ENCODE results near the gene MED27.
"Not testable (repeated sequence)": the region's sequence is repeated elsewhere in the genome, so short reads cannot be mapped to it uniquely, and the experiment has no call there.

MED27 gene

GRCh38 chr9:132010201-132010600 lies 69.5 kb downstream of the MED27 start:
- H3K9me3 Mint-ChIP-seq; H3K27ac Mint-ChIP-seq; intact Hi-C loops (cut with micrococcal nuclease); H3K27me3 Mint-ChIP-seq; H3K4me3 Mint-ChIP-seq: not testable (repeated sequence)
- Mint-ChIP-seq H3K4me1 (ENCODE audit: low read depth) (peaks cover 17% of the 10 kb centered on the region), H3K36me3 (ENCODE audit: low read depth) (peaks cover 12% of the 10 kb centered on the region)

- peaks cover 21% of the 10 kb centered on the region for H3K4me1 Mint-ChIP-seq (ENCODE audit: low read depth)
- no peaks in the 10 kb centered on the region for H3K9me3 Mint-ChIP-seq
- H3K27me3 Mint-ChIP-seq: no peaks in the 10 kb centered on the region
- no peak overlapping the region for H3K4me3 Mint-ChIP-seq
- intact Hi-C loops (cut with micrococcal nuclease): no loop called here
- H3K36me3 Mint-ChIP-seq (ENCODE audit: low read depth): peaks cover 12% of the 10 kb centered on the region
- H3K27ac Mint-ChIP-seq: no peak overlapping the region
Measured at GRCh38 chr9:132008855-132009812, 70.5 kb downstream of the MED27 start.

GRCh38 chr9:132008184-132008803 lies 71.4 kb downstream of the MED27 start:
- no peak overlapping the region for H3K27ac Mint-ChIP-seq

DNA sequence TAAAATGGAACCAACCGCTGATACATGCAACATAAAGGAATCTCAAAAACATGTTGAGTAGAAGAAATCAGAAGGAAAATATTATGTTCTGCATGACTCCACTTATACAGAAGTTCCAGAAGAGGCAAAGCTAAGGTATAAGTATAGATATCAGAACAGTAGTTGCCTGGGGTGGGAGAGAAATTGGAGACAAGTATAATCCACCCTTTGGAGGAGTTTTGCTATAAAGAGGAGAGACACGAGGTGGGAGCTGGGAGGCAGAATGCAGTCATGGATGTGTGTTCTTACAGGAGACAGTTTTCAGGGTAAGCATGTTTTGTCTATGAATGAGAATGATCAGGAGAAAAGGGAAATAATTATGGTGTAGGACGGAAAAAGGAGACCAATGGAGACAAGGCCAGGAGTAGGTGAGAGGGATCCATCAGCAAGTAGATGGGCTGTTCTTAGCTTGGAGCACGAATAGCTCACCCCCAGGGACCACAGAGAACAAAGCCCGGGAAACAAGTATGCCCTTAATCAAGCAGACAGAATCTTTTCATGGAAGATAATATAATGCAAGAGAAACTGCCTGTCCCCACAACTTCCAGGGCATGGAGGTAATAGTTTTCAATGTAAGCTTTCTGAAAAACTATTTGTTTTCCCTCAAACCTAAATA lies 72.2 kb downstream of the MED27 start:
- intact Hi-C loops (cut with micrococcal nuclease): no loop called here

More at GRCh38 chr9:132008184-132008803, 71.4 kb downstream of the MED27 start:
- intact Hi-C loops (cut with micrococcal nuclease): no loop called here
- Mint-ChIP-seq H3K36me3 (ENCODE audit: low read depth) (peaks cover 9% of the 10 kb centered on the region), H3K27me3 (no peaks in the 10 kb centered on the region), H3K4me1 (ENCODE audit: low read depth) (peaks cover 30% of the 10 kb centered on the region), H3K4me3 (no peak overlapping the region), H3K9me3 (no peaks in the 10 kb centered on the region)

DNA sequence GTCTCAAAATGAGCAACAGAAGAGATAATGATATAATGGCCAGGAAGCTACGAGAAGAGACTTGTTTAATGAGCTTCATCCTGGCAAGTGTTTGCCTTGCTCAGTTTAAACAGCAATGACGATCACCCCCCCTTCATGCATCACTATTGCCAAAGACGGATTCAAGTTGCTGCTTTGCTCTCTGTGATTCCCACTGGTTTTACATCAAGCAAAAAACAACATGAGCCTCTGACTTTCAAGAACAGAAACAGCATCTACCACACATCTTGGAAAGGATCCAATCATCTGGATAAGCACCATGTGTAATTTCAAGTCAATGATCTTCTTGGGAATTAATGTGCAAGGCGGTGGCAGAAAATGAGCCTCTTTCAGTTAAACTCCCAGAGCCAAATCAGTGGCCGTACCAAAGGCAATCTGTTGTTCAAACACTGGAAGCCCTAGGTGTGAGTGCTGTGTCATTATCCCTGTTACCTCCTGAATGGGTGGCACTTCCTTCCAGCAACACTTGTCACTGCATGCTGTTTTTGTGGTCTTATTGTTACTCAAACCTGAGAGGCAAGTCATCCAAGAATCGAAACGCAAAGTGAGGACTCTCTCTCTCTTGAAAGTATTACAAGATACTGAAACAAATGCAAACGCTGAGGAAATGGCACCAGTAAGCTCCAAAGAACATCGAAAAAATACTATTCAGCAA lies 72.8 kb downstream of the MED27 start:
- H3K27ac Mint-ChIP-seq: peak overlapping the region; percentile 23
- intact Hi-C loops (cut with micrococcal nuclease): no loop called here
- H3K4me3 Mint-ChIP-seq: no peak overlapping the region

More for the DNA sequence above, 72.2 kb downstream of the MED27 start:
- Mint-ChIP-seq H3K4me1 (ENCODE audit: low read depth) (peaks cover 31% of the 10 kb centered on the region), H3K4me3 (no peak overlapping the region), H3K9me3 (no peaks in the 10 kb centered on the region), H3K36me3 (ENCODE audit: low read depth) (peaks cover 2% of the 10 kb centered on the region), H3K27me3 (no peaks in the 10 kb centered on the region), H3K27ac (no peak overlapping the region)

DNA sequence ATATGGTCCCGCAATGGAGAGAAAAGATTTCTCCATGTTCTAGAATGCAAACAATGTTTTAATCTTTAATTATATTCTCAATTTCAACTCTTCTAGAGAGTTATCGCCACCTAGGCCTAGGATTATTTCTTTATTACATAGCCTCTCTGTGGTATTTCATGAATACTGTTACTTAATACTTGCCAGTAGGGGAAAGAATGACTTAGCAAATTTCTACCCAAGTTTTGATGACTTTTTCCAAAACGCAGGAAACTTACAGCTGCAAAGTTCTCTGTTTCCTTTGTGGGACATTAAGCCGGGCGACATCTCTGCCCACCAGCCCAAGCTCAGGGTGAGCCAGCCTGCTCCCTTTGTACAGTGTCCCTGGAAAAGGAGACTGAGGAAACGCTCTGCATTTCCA lies 73.8 kb downstream of the MED27 start:
- H3K4me1 Mint-ChIP-seq (ENCODE audit: low read depth): peaks cover 35% of the 10 kb centered on the region
- H3K9me3 Mint-ChIP-seq: no peaks in the 10 kb centered on the region
- peak overlapping the region; percentile 23 for H3K27ac Mint-ChIP-seq
- intact Hi-C loops (cut with micrococcal nuclease): no loop called here
- H3K4me3 Mint-ChIP-seq: no peak overlapping the region
- H3K36me3 Mint-ChIP-seq (ENCODE audit: low read depth): peaks cover 5% of the 10 kb centered on the region
- H3K27me3 Mint-ChIP-seq: no peaks in the 10 kb centered on the region

More for the DNA sequence above, 72.8 kb downstream of the MED27 start:
- H3K36me3 Mint-ChIP-seq (ENCODE audit: low read depth): peaks cover 1% of the 10 kb centered on the region
- no peaks in the 10 kb centered on the region for H3K9me3 Mint-ChIP-seq
- peaks cover 31% of the 10 kb centered on the region for H3K4me1 Mint-ChIP-seq (ENCODE audit: low read depth)
- no peaks in the 10 kb centered on the region for H3K27me3 Mint-ChIP-seq

GRCh38 chr9:132004323-132004722 lies 75.3 kb downstream of the MED27 start:
- intact Hi-C loops (cut with micrococcal nuclease): no loop called here
- H3K4me1 Mint-ChIP-seq (ENCODE audit: low read depth): peaks cover 37% of the 10 kb centered on the region

GRCh38 chr9:132003896-132004295 lies 75.8 kb downstream of the MED27 start:
- intact Hi-C loops (cut with micrococcal nuclease): no loop called here
- Mint-ChIP-seq H3K4me1 (ENCODE audit: low read depth) (peaks cover 37% of the 10 kb centered on the region), H3K27me3 (no peaks in the 10 kb centered on the region), H3K4me3 (no peak overlapping the region), H3K27ac (no peak overlapping the region), H3K9me3 (no peaks in the 10 kb centered on the region), H3K36me3 (ENCODE audit: low read depth) (peaks cover 5% of the 10 kb centered on the region)

More at GRCh38 chr9:132004323-132004722, 75.3 kb downstream of the MED27 start:
- H3K36me3 Mint-ChIP-seq (ENCODE audit: low read depth): peaks cover 5% of the 10 kb centered on the region
- H3K27ac Mint-ChIP-seq: no peak overlapping the region
- H3K27me3 Mint-ChIP-seq: no peaks in the 10 kb centered on the region
- H3K4me3 Mint-ChIP-seq: no peak overlapping the region
- H3K9me3 Mint-ChIP-seq: no peaks in the 10 kb centered on the region

DNA sequence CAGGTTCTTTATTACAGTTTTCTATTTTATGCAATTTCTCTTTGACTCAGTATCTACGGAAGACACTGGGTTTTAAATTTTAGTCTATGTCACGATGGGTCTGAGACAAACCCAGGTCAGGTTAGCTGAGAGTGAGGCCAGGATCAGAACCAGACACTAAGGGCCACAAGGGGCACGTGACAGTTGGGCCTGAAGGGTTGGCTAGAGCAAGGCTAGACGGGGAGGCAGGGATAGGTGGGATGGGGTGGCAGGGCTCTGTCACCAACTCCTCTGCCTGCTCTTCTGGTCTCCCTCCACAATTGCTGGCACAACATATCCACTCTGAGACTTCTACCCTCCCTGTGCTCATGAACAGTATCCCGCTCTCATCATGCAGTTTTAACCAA lies 76.4 kb downstream of the MED27 start:
- peaks cover 37% of the 10 kb centered on the region for H3K4me1 Mint-ChIP-seq (ENCODE audit: low read depth)
- no peaks in the 10 kb centered on the region for H3K27me3 Mint-ChIP-seq
- no peak overlapping the region for H3K4me3 Mint-ChIP-seq
- no peak overlapping the region for H3K27ac Mint-ChIP-seq
- no peaks in the 10 kb centered on the region for H3K9me3 Mint-ChIP-seq
- intact Hi-C loops (cut with micrococcal nuclease): no loop called here
- H3K36me3 Mint-ChIP-seq (ENCODE audit: low read depth): peaks cover 5% of the 10 kb centered on the region

GRCh38 chr9:132002643-132003318 lies 76.9 kb downstream of the MED27 start:
- H3K4me3 Mint-ChIP-seq: no peak overlapping the region
- no peaks in the 10 kb centered on the region for H3K9me3 Mint-ChIP-seq
- H3K36me3 Mint-ChIP-seq (ENCODE audit: low read depth): peaks cover 5% of the 10 kb centered on the region
- no peak overlapping the region for H3K27ac Mint-ChIP-seq
- H3K27me3 Mint-ChIP-seq: no peaks in the 10 kb centered on the region
- peaks cover 37% of the 10 kb centered on the region for H3K4me1 Mint-ChIP-seq (ENCODE audit: low read depth)
- intact Hi-C loops (cut with micrococcal nuclease): no loop called here

DNA sequence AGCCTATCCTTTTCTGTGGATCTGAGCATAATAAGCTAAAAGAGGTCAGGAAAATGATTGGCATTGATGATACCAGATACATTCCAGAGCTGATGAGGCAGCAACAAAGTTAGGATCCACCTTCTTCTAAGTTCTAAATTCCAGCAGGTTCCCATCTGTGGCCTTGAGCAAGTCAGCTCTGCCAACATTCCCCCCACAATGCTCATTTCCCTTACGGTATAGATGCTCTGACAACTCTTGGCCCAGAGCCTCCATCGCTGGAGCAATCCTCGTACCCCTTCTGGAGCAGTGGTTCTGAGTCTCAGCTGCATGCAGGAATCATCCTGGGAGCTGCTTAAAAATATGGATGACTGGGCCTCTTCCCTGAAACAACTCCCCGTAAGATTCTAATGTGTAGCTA lies 78.1 kb downstream of the MED27 start:
- H3K36me3 Mint-ChIP-seq (ENCODE audit: low read depth): peaks cover 5% of the 10 kb centered on the region
- peaks cover 26% of the 10 kb centered on the region for H3K4me1 Mint-ChIP-seq (ENCODE audit: low read depth)
- no peaks in the 10 kb centered on the region for H3K27me3 Mint-ChIP-seq
- intact Hi-C loops (cut with micrococcal nuclease): no loop called here
- H3K9me3 Mint-ChIP-seq: no peaks in the 10 kb centered on the region
- H3K27ac Mint-ChIP-seq: no peak overlapping the region
- H3K4me3 Mint-ChIP-seq: no peak overlapping the region

DNA sequence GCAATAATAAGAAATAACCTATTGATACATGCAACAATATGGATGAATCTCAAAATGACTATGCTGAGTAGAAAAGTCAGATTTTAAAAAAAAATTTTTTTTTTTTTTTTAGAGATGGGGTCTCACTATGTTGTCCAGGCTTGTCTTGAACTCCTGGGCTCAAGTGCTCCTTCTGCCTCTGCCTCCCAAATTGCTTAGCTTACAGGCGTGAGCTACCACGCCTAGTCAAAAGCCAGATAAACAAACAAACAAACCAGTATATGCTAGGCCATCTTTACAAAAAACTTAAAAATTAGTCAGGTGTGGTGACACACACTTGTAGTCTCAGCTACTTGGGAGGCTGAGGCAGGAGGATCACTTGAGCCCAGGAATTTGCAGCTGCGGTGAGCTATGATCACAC lies 79.0 kb downstream of the MED27 start:
- Mint-ChIP-seq H3K9me3 (no peaks in the 10 kb centered on the region), H3K4me1 (ENCODE audit: low read depth) (peaks cover 21% of the 10 kb centered on the region)
- intact Hi-C loops (cut with micrococcal nuclease): no loop called here

More for the DNA sequence above, 79.0 kb downstream of the MED27 start:
- Mint-ChIP-seq H3K27me3 (no peaks in the 10 kb centered on the region), H3K36me3 (ENCODE audit: low read depth) (peaks cover 14% of the 10 kb centered on the region), H3K27ac (no peak overlapping the region), H3K4me3 (no peak overlapping the region)

Data from dendritic cell treated with granulocyte-macrophage colony-stimulating factor and Interleukin-4, amounts not matched to agents 40 ng/mL and 50 ng/mL, for 4 days (primary cell).